ENCODE data around the gene ADM. TPM values are rescaled to one million over a fixed set of nuclear protein-coding genes. Genes with fewer than 3 reads are reported as not detected.

ADM gene
- total and polyA plus RNA-seq, 4 donors: 9.7 to 33.1 (median 22.7) TPM

DNA sequence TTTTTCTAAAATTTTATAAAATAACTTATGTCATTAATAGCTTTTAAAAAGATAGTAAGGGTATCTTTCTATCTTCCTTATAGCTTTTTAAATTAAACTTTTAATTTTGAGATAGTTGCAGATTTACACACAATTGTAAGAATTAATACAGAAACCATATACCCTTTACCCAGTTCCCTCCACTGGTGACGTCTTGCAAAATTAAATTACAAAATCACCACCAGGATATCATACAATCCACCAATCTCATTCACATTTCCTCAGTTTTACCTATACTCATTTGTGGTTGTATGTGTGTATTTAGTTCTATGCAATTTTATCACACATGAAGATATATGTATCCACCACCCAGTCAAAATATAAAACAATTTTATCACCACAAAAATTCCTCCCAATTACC lies 20.9 kb upstream of the ADM start:
- 40% methylated on average over 1 of the region's 1 CpG for WGBS
- no peaks in the 10 kb centered on the region for H3K27me3 ChIP-seq (ENCODE audit: control insufficient read depth in 4 of 4, insufficient read depth in 4 of 4, low read length in 3 of 4)
- TF ChIP-seq FOXA1 (IDR thresholded peaks at IDR 0.05) (no peak), HNF4G (IDR thresholded peaks at IDR 0.05) (no peak), YY1 (IDR thresholded peaks at IDR 0.05) (no peak), RXRA (IDR thresholded peaks at IDR 0.05) (no peak), RAD21 (IDR thresholded peaks at IDR 0.05) (no peak), SP1 (IDR thresholded peaks at IDR 0.05) (no peak), EGR1 (IDR thresholded peaks at IDR 0.05; ENCODE audit: low read depth in 2 of 2) (no peak), JUND (IDR thresholded peaks at IDR 0.05) (no peak), TAF1 (conservative IDR thresholded peaks at IDR 0.05) (no peak), FOXA2 (IDR thresholded peaks at IDR 0.05) (no peak)
- TF ChIP-seq, protein P1, sequence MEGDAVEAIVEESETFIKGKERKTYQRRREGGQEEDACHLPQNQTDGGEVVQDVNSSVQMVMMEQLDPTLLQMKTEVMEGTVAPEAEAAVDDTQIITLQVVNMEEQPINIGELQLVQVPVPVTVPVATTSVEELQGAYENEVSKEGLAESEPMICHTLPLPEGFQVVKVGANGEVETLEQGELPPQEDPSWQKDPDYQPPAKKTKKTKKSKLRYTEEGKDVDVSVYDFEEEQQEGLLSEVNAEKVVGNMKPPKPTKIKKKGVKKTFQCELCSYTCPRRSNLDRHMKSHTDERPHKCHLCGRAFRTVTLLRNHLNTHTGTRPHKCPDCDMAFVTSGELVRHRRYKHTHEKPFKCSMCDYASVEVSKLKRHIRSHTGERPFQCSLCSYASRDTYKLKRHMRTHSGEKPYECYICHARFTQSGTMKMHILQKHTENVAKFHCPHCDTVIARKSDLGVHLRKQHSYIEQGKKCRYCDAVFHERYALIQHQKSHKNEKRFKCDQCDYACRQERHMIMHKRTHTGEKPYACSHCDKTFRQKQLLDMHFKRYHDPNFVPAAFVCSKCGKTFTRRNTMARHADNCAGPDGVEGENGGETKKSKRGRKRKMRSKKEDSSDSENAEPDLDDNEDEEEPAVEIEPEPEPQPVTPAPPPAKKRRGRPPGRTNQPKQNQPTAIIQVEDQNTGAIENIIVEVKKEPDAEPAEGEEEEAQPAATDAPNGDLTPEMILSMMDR (IDR thresholded peaks at IDR 0.05; ENCODE audit: low read depth, low read length, missing input control): no peak
- TF ChIP-seq, protein P2, sequence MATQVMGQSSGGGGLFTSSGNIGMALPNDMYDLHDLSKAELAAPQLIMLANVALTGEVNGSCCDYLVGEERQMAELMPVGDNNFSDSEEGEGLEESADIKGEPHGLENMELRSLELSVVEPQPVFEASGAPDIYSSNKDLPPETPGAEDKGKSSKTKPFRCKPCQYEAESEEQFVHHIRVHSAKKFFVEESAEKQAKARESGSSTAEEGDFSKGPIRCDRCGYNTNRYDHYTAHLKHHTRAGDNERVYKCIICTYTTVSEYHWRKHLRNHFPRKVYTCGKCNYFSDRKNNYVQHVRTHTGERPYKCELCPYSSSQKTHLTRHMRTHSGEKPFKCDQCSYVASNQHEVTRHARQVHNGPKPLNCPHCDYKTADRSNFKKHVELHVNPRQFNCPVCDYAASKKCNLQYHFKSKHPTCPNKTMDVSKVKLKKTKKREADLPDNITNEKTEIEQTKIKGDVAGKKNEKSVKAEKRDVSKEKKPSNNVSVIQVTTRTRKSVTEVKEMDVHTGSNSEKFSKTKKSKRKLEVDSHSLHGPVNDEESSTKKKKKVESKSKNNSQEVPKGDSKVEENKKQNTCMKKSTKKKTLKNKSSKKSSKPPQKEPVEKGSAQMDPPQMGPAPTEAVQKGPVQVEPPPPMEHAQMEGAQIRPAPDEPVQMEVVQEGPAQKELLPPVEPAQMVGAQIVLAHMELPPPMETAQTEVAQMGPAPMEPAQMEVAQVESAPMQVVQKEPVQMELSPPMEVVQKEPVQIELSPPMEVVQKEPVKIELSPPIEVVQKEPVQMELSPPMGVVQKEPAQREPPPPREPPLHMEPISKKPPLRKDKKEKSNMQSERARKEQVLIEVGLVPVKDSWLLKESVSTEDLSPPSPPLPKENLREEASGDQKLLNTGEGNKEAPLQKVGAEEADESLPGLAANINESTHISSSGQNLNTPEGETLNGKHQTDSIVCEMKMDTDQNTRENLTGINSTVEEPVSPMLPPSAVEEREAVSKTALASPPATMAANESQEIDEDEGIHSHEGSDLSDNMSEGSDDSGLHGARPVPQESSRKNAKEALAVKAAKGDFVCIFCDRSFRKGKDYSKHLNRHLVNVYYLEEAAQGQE (IDR thresholded peaks at IDR 0.05): no peak
- TF ChIP-seq, protein P3, sequence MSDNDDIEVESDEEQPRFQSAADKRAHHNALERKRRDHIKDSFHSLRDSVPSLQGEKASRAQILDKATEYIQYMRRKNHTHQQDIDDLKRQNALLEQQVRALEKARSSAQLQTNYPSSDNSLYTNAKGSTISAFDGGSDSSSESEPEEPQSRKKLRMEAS (IDR thresholded peaks at IDR 0.05): no peak
- no peaks in the 10 kb centered on the region for H3K9me3 ChIP-seq (ENCODE audit: control insufficient read depth in 4 of 4, low read length in 3 of 4)
- no peak overlapping the region for H3K4me3 ChIP-seq (ENCODE audit: low read depth in 1 of 3, low read length in 3 of 3)
- H3K4me1 ChIP-seq (ENCODE audit: control insufficient read depth in 4 of 4, insufficient read depth in 4 of 4, low read length in 3 of 4): peaks cover 10 to 30% (median 19%) of the 10 kb centered on the region in 4 donors
- H3K27ac ChIP-seq (ENCODE audit: low read depth in 1 of 2, low read length in 2 of 2): no peak overlapping the region
- H3K9ac ChIP-seq (ENCODE audit: low read depth in 1 of 2, low read length in 2 of 2): no peak overlapping the region
- no peaks in the 10 kb centered on the region for H3K36me3 ChIP-seq (ENCODE audit: control insufficient read depth in 4 of 4, insufficient read depth in 3 of 4, low read depth in 1 of 4, low read length in 3 of 4)
- no peak for DNase-seq (ENCODE audit: low spot score)

DNA sequence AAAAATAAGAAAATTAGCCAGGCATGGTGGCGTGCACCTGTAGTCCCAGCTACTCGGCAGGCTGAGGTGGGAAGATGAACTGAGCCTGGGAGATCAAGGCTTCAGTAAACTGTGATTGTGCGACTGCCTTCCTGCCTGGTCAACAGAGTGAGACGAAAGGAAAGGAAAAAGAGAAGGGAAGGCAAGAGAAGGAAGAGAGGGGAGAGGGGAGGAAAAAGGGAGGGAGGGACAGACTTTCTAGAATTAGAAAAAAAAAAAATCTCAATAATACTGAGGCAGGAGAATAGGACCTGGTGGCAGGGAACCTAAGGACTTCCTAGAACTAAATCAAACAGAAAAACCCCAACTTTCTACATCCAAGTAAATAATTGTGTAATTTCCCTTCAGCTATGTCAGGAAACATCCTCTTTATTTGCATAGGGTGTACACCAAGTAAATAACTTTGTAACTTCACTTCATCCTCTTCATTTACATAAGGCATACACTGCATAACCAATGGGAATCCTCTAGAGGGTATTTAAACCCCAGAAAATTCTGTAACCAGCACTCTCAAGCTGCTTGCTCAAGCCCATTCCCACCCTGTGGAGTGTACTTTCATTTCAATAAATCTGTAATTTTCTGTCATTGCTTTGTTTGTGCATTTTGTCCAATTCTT lies 19.6 kb upstream of the ADM start:
- no peaks in the 10 kb centered on the region for H3K36me3 ChIP-seq (ENCODE audit: control insufficient read depth in 4 of 4, insufficient read depth in 3 of 4, low read depth in 1 of 4, low read length in 3 of 4)
- H3K27me3 ChIP-seq (ENCODE audit: control insufficient read depth in 4 of 4, insufficient read depth in 4 of 4, low read length in 3 of 4): no peaks in the 10 kb centered on the region
- H3K9me3 ChIP-seq (ENCODE audit: control insufficient read depth in 4 of 4, low read length in 3 of 4): no peaks in the 10 kb centered on the region
- peaks cover 10 to 30% (median 23%) of the 10 kb centered on the region in 4 donors for H3K4me1 ChIP-seq (ENCODE audit: control insufficient read depth in 4 of 4, insufficient read depth in 4 of 4, low read length in 3 of 4)
- peak overlapping the region; percentile 93 to 96 for H3K27ac ChIP-seq (ENCODE audit: low read depth in 1 of 2, low read length in 2 of 2)
- H3K9ac ChIP-seq (ENCODE audit: low read depth in 1 of 2, low read length in 2 of 2): no peak overlapping the region
- WGBS: 29% methylated on average over 4 of the region's 4 CpGs
- H3K4me3 ChIP-seq (ENCODE audit: low read depth in 1 of 3, low read length in 3 of 3): peak overlapping the region in 2 of 3 donors; percentile 31 to 42
- DNase-seq (ENCODE audit: low spot score): no peak
- TF ChIP-seq SP1 (IDR thresholded peaks at IDR 0.05) (peak; percentile 79), RXRA (IDR thresholded peaks at IDR 0.05) (peak; percentile 73 to 79), YY1 (IDR thresholded peaks at IDR 0.05) (no peak), TAF1 (conservative IDR thresholded peaks at IDR 0.05) (peak; percentile 93), NR2F2 (IDR thresholded peaks at IDR 0.05) (no peak), FOXA2 (IDR thresholded peaks at IDR 0.05) (peak; percentile 98), JUND (IDR thresholded peaks at IDR 0.05) (peak; percentile 19 to 81), GABPA (IDR thresholded peaks at IDR 0.05 in 1 of 2, conservative IDR thresholded peaks at IDR 0.05 in 1 of 2) (peak in 1 of 2 donors; percentile 50)
- TF ChIP-seq, protein P3 (IDR thresholded peaks at IDR 0.05): peak; percentile 87
- TF ChIP-seq, protein P4, sequence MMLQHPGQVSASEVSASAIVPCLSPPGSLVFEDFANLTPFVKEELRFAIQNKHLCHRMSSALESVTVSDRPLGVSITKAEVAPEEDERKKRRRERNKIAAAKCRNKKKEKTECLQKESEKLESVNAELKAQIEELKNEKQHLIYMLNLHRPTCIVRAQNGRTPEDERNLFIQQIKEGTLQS (IDR thresholded peaks at IDR 0.05): peak; percentile 14
- TF ChIP-seq, protein P2 (IDR thresholded peaks at IDR 0.05): peak; percentile 58
- TF ChIP-seq, protein P5, sequence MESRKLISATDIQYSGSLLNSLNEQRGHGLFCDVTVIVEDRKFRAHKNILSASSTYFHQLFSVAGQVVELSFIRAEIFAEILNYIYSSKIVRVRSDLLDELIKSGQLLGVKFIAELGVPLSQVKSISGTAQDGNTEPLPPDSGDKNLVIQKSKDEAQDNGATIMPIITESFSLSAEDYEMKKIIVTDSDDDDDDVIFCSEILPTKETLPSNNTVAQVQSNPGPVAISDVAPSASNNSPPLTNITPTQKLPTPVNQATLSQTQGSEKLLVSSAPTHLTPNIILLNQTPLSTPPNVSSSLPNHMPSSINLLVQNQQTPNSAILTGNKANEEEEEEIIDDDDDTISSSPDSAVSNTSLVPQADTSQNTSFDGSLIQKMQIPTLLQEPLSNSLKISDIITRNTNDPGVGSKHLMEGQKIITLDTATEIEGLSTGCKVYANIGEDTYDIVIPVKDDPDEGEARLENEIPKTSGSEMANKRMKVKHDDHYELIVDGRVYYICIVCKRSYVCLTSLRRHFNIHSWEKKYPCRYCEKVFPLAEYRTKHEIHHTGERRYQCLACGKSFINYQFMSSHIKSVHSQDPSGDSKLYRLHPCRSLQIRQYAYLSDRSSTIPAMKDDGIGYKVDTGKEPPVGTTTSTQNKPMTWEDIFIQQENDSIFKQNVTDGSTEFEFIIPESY (IDR thresholded peaks at IDR 0.05): peak; percentile 45

All from liver (tissue), 9 donors.